T1000 (cell line): ENCODE data around the gene MAT1A.
"Not testable (repeated sequence)": the region's sequence is repeated elsewhere in the genome, so short reads cannot be mapped to it uniquely, and the experiment has no call there.

Experiments used
- DNase-seq: peaks from one replicate; lab custom pipeline; 2025; ENCODE audit warnings: mixed read lengths; lab: John Stamatoyannopoulos, UW

The MAT1A gene

DNA sequence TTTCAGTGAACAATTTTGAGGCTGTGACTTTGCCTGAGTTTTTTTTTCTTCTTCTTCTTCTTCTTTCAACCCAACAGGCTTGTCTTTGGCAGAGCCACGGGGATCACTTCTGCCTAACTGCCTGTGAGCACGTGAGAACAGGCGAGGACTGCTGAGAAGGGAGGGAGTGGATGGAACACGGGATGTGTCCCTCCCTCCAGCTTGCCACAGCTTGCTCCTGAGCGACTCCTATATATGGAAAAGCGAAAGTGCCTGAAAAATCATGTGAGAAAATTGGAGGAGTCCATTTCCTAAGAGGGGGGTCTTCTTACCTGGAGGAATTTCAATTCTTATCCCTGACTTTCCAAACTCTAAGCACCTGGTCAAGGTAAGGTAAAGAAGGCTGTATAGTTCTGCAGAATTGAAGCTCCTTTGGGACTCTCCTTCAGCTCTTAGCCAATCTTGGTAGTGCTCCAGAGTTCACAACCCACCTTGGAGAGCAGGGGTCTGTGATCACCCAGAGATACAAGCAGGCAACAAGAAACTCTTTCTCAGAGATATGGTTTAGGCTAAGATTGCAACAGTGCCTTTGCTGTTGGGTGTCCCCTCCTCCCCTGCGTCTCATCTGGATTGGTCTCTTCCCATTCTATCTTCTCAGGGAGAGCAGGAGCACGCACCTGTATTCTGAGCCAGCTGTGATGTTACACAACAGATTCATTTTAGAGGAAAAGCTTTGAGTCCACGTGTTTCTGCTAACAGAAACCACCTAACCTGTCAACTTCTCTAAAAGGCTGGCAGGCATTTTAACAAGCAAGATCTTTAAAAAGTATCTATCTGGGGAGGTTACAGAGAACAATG lies at the start of gene MAT1A:
TSS of gene MAT1A (minus strand) at position 208 of the 837 bp plus-strand sequence. CDS start 235 bp downstream, outside the sequence.
- no peak for DNase-seq

DNA sequence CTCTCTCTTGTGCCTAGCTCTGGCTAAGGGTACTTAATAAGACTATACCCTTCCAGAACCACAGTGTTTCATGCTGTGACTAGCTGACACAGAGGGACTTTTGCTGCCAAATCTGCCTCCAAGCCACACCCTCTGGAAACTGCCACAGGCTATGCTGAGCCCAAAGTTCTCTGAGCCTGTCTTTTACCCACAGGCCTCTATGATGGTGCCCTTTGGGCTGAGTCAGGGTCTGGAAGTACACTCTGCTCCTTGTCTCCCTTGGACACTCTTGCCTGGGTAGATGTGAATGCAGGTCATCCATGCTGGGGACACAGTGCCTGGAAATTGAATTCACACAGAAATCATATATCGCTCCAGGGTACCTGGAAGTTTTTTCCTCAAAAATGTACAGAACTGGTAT lies 44.5 kb upstream of the MAT1A start:
- peak; percentile 12 for DNase-seq

DNA sequence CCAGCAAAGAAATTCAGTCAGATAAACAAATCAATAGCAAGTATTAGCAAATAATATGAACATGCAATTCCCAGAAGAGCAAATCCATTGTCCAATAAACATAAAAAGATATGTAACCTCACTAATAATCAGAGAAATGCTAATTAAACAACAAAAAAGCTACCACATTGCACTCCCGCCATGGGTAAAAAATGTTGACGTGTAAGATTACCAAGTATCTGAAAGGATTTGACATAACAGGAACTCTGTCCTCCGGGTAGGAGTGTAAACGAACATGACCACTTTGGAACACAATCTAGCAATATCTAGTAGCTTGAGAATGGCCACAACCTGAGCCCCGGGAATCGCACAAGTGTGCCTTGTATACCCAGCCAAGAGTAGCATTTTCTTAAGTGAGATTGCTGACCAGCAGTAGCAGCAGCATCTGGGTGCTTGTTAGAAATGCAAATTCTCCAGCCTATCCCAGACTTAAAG lies 35.5 kb upstream of the MAT1A start:
- no peak for DNase-seq

DNA sequence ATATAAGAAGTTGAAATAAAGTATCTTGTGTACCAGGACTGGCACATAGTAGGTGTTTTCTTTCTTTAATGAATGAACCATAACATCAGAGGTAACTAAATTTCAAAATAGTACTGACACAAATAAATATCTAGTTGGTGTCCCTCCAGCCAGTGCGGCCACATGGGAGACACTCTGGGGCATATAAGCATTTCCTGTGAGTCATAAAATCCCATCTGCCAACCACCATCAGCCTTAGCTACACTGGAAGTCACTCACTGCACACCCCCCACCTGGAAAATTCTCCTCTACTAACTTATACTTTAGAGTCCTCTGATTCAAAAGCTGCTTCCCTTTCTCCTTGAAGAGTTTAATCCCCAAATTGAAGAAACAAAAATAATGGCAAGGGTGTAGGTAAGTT lies 34.6 kb upstream of the MAT1A start:
- DNase-seq: no peak

DNA sequence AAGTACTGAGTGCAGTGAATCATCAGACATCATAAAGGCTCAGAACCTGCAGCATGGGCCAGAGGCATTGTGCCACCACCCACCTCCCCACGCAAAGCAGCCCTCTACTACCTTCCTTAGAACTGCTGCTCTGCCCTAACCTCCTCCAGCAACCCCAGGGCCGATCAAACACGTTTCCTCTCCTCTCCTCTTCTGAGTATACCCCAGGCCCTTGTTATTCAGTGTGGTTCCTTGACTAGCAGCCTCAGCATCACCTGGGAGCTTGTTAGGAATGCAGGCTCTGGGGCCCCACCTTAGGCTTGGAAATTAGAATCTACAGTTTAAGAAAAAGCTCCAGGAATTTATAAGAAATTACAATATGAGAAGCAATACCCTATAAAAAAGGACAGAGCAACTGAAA lies 33.9 kb upstream of the MAT1A start:
- DNase-seq: no peak

GRCh38 chr10:80322711-80323110 lies 33.3 kb upstream of the MAT1A start:
- DNase-seq: no peak

DNA sequence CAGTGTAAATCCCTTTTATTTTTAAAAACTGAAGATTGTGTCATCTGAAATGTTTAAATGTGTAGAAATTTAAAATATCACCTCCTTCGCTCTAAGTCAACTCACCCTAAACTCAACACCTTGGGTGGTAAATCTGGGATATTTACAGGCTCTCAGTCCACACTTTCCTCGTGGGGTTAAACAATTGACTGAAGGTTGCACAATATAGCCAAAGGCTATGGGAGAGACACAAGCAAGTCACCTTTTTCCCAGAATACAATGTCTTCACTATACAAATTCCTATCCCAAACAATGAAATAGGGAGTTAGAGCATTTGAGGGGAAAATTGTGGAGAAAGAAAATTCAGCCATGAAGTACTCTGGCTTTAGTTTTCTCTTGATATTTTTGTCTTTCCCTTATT lies 32.7 kb upstream of the MAT1A start:
- no peak for DNase-seq

DNA sequence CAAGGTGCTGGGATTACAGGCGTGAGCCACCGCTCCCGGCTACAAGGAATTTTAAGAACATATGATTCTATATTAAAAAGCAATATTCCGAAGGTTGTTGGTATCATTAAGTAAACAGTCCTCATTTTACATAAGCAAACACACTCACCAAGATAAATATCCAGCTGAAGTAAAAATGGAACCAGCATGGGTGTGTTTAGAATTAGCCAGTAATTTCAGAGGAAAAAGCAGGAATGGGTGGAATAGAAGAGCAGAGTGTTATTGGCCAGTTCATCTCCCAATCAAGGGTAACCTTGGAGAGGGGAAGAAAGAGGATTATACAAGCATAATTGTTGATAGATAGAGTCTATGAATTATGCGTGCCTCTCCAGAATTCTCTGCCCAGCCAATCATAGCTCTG lies 31.7 kb upstream of the MAT1A start:
- DNase-seq: no peak

- DNase-seq: no peak
Observed at GRCh38 chr10:80320377-80320776, 30.9 kb upstream of the MAT1A start.

DNA sequence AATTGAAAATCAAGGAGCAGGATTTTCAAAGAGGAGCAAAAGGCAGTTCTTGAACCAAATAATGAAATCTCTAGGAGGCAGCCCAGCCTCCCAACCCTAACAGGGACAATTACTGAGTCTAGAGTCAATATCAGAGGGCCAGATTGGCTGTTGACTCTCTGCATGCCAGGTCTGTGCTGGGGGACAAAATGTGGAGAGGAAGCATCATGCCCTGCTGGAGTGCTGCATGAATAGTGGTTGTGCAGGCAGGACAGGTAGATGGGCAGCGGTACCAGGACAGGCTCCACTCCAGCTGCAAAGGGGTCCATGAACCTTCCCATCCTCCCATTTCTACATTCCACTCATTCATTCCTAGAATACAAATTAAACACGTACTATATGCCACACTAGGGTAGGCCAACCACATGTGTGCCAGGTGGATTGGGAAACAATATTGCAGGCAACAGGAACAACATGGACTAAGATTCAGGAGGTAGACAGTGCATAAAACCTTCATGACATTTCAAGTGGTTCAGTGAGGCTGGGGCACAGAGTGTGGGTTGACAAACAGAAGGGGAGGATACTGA lies 30.4 kb upstream of the MAT1A start:
- DNase-seq: no peak

GRCh38 chr10:80319318-80319717 lies 29.9 kb upstream of the MAT1A start:
- DNase-seq: no peak

GRCh38 chr10:80318742-80319141 lies 29.3 kb upstream of the MAT1A start:
- no peak for DNase-seq

DNA sequence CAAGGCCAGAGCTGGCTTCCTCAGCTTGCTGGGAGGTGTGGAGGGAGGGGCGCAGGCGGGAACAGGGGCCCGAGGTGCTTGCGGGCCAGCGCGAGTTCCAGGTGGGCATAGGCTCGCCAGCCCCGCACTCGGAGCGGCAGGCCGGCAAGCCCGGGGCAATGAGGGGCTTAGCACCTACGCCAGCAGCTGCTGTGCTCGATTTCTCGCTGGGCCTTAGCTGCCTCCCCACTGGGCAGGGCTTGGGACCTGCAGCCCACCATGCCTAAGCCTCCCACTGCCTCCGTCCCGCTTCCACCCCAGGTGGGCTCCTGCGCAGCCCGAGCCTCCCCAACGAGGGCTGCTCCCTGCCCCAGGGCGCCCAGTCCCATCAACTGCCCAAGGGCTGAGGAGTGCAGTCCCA lies 25.9 kb upstream of the MAT1A start:
- no peak for DNase-seq

DNA sequence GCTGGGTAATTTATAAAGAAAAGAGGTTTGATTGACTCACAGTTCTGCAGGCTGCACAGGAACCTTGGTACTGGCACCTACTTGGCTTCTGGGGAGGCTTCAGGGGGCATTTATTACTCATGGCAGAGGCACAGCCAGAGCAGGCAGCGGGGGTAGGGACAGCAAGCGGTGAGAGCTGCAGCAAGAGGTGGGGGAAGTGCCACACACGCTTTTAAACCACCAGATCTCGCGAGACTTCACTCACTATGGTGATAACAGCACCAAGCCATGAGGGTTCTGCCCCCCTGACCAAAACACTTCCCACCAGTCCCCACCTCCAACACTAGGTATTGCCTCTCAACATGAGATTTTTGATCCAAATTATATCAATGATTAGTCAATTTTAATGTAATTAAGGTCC lies 24.1 kb upstream of the MAT1A start:
- DNase-seq: no peak

- not testable (repeated sequence) for DNase-seq
Observed at GRCh38 chr10:80305989-80306388, 16.5 kb upstream of the MAT1A start.

DNA sequence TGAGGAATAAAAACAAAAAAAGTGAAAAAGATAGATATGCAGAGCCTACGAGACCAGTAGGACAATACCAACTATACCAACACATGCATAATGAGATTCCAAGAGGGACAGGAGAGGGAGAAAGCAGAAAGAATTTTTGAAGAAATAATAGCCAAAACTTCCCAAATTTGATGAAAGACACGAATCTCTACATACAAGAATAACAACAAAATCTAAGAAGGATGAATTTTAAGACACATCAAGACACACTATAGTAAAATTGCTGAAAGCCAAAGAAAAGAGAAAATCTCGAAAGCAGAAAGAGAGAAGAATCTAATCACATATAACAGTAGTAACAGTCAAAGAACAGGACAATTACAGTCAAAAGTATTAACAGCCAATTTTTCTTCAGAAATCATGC lies 7.5 kb upstream of the MAT1A start:
- no peak for DNase-seq

DNA sequence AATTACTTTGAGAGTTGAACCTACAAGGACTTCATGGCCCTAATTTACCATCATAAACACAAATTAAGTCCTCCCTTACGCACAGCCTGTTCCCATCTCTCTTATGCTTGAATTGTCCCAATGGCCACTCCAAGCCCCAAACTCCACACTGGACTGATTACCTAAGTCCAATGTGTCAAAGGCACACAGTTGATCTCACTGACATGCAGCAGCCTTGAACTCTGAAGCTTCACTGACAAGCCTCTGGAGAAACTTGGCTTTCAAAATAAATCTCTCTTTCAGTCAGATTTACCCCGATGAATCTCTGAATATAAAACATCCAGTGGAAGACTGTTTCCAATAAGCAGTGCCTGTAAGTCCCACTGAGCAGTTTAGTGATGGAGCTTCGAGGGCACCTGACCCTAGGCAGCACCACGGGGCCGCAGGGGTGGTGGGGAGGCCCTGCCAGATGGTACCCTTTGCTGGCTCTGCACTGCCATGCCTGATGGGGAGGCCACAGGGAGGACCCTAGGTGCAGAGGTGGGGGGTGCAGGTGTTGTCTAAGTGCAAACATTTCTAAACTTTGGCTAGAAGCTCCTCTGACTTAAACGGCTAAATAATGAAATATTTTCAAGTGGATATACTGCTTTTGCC lies 3.3 kb upstream of the MAT1A start:
- DNase-seq: no peak

DNA sequence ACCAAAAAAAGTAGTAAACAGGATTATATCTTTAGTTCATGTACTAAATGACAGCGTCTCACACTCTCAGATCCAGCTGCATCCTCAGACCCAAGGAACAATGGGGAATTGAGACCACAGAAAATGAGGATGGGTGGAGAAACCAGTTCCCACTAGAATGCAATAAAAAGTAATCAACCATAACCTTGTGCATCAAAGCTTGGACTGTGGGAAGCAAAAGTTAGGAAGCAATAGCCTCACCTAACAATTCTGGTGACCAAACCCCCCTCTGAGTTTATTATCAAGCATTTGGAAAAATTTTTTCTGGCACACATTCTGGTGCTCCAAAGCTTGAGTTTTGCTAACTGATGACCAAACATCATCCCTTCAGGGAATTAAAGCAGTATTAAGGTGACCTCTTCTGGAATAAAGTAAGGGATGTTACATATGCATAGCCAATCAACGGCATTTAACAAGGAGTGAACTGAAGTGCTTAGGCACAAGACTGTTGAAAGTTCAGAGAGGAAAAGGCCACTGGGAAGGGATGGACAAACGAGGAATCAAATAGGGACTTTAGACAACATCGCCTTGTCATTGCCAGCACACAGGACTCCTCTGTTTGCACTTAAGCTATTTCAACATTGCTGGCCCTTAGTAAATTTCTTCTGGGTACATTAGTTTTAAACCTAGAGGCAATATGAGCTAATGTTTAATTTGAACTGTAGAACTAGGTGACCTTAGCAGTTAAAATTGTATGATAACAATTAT lies 1.2 kb upstream of the MAT1A start:
- no peak for DNase-seq

DNA sequence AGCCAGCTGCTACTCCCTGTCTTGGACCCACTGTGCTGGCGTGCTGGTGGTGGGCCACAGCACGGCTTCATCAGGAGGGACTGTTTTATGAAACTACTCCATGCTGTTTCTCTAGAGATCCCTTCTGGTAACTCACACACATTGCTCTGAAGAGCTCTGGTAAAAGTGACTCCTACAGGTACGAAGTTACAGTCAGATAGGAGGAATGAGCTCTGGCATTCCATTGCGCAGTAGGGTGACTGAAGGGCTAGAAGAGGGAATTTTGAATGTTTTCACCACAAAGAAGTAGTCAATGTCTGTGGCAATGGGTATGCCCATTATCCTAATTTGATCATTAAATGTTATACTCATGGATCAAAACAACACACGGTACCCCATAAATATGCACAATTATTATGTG lies 609 bp downstream of the MAT1A start:
- DNase-seq: no peak

GRCh38 chr10:80284522-80284921 lies 4.9 kb downstream of the MAT1A start:
- no peak for DNase-seq

GRCh38 chr10:80283536-80284199 lies 5.8 kb downstream of the MAT1A start:
- DNase-seq: no peak

DNA sequence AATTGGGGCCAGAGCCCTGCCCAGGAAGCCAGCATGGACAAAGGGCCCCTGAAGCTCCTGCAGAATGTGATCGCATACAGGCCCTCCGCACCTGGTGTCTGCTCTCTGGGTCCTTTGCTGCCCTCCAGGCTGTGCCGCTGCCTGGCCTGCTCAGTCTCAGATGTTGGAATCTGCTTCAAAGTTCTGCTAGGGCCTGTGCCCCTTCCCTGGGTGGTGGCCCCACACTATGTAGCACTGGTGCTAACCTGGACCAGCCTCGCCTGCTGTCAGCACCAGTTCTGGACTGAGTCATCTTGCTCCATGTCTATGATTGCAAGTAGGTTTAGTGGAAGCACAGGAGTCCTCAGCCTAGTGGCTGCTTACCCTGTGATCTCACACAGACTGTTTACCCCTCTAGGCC lies 6.3 kb downstream of the MAT1A start:
- DNase-seq: no peak
